ENCODE data around the gene GTF3C4.

The GTF3C4 gene

DNA sequence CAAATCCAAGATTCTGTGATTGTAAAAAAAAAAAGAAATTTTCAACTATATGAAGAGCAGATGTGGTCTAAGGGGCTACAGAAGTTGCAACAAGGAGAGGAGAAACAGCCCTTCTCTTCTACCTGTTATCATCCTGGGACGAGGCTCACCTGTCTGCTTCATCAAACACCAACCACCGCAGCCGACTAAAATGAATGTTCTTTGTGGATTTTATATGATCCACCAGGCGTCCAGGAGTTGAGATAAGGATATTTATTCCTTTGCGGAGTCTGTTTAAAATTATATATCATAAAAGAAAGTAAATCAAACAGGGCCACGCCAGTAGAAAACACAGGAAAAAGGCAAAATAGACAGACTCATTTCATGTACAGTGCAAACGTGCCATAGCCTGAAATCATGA lies 22.0 kb upstream of the GTF3C4 start:
- DNase-seq, result no peak

DNA sequence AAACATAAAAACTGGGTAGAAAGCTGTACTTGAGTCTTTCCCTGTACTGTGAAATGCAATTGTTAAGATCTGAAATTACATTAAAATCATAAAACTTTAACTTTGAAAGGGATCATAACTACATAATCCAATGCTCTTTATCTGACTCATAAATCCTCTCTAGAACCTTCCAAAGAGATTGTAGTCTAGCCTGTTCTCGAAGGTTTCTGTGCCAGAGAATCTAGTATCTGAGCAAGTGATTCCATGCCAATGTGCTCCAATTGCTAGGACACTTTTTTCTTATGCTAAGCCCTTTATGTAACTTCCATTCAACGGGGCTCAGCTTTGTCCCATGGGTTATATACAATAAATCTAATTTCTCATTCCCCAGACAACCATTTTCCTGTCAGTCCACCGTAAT lies 21.6 kb upstream of the GTF3C4 start:
- DNase-seq, result no peak

DNA sequence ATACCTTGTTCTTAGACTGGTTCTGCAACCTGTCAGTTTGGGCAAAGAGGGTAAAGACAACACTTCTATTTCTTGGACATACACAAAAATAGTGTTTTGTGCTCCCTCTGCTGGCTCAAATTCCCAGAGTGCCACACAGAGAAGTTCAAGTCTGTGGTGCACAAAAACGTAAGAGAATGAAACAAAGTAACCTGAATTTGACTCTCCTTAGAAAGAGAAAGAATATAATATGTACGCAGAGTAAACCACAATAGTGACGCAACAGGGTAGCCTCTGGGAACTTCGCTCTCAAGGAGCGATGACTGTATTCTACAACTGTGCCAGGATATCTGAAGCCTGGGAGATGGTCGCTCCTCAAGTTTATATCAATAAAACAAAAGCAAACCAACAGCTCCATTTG lies 19.0 kb upstream of the GTF3C4 start:
- peak; percentile 29 for DNase-seq

DNA sequence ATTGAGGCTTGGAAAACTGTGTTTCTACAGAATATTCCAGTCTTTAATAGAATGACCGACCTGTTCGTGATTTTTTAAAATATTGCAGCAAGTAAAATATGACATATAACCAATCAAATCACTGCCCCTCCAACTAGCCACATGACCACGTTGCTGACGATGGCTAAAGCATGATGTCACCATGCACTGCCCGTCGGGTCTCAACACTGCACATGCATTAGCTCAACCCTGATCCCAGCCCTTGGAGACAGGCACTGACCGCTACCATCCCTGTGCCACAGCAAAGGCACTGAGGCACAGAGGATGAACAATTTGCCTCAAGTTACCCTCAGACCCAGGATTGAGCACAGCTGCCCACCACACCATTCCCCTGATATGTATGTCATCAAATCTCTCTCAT lies 14.0 kb upstream of the GTF3C4 start:
- no peak for DNase-seq

DNA sequence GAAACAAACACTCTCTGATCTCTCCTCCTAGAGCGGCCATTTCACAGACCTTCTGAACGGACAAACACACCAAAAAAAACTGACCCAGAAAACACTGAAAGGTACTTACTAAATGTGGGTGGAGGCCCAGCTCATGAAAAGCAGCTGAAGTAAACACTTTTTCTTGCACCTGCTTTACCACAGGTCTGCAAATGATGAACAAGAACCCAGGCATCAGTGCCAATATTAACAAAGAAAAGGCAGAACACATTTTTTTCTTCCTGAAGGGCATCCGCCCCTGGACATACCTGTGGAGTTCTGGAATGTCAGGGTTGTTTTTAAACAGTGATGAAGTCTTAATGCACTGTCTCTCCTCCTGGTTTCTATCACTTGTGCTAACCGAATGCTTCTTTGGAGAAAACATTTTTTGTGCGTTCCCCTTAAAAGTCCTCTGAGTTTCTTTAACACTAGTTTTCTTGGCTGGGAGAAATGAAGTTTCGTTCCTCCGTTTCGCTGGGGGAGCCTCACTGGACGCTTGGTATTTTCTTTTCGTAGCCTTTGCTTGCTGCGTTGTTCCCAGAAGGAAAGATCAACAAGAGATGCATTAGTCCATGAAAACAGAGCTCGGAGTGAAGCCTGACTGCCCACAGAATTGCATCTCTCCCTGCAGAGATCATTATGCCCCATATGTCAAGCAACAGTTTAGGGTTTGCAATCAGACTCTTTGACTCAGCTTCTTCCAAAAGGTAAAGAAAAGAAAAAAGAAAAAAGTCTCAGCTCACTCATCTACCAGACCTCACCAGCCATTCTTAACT lies 7.9 kb upstream of the GTF3C4 start:
- DNase-seq, result no peak

DNA sequence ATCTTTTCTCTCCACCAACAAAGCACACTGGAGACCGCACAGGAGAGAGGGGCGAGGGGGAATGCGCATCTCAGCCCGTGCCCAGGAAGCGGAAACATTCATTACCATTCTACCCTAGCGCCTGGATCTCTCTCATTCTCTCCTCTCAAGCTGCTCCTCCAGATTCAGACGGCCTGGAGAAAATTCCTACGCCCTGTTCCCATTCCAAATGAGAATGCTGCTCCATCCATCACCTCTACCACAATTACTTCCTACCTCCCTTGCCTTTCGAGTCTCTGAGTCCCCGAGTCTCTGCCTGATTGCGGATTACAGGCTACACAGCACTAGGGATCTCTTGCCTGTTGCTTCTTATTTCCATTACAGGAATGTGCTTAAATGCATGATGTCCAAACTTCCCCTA lies 7.1 kb upstream of the GTF3C4 start:
- DNase-seq, result no peak

DNA sequence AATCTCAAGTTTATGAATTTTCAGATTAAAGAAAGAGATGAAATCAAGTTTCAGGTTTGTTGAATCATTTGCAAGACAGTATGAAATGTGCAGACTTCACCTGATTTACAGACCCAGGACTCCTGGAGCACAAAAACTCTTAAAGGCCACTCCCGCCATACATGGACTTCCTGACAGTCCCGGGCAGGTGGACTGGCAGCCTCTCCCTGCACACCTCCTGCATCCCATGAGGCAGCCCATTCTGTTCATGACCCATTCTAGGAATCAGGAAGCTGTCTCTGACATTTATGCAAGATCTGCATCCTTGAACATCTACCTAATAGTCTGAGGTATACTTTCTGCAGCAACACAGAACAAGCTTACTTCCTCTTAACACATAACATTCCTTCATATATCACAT lies 6.4 kb upstream of the GTF3C4 start:
- no peak for DNase-seq

DNA sequence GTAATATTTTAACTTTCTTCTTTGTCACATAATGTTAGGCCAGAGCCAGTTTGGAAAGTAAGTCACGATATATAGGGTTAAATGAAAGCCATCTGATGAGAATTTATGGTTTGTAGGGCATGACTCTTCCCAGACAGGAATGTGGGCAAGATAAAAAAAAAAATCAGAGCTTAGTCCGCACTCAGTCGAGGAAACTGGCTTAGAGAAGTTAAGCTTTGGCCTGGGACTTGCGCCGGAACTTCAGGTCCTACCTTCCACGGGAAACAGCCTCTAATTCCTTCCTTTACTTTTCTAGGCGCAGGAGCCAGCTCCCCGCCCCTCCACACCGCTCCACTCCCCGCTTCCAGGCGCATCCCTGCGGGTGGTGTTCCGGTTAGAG lies 956 bp upstream of the GTF3C4 start:
- DNase-seq, result peak; percentile 46

DNA sequence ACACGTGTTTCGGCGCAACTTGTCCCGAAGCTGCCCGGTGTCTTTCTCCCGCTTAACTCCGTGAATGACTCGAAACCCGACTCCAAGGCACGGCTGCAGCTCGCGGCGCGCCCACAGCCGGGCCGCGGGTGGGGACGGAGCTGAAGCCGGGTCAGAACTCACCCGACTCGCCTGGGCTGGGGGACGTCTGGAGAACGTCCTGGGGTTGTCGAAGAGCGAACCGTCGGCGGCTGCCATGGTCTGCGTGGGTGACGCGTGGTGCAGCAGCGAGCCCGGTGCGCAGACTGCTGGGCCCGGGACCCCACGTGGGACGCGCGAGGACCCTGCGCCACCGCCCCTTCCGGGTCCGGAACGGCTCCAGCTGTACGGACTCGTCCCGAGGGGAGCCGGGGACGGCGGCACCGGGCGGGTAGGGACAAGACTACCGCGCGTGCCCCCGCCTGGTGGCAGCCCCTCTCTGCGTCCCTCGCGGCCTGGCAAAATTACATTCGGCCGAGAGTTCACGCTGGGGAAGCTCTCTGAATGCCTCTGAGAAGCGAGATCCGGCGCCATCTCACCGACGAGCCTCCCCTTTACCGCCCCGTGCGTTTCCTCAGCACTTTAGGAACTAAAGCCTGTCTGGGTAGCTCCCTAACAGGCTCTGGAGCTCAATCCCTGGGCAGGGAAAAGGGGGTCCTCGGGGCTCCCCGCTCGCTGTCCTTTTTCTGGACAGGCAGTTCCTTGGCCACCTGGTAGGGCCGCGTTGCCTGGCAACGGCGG lies 387 bp upstream of the GTF3C4 start, which contains the start of gene DDX31:
Gene DDX31 (minus strand): TSS at position 286 of the 759 bp plus-strand sequence. CDS start 49 bp downstream, at position 237.
- DNase-seq, result peak; percentile 89

DNA sequence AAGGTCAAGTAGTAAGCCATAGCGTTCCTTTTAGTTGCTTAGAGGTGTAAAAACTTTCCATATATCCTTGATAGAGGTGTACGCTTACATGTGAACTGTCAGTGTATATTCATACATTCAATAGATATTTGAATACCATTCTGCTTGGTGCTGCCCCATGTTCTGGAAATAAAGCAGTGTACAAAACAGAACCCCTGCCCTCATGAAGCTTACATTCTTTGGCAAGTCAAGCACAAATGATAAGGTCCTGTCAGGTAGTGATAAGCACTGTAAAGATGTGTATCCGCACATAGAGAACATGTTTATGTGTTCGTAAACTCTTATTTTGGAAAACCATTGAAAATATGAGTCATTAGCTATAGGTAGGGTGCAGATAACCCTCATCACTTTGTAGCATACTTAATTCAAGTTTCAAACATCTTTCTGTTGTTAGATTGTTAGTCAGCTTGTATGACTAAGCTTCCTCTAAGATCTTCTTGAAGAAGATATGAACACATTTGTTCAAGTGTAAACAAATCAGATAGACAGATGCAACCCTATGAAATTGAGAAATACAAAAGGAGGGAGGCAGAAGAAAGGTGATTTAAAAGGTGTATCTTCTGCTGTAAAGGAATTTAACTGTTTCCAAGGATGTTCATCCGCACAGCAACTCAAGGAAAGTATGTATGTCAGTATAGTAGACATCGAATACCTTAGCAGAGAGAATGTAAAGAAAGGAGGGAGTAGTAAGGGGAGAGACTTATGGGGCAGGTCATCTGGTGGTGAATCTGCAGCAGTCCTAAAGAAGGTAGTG lies 1.6 kb downstream of the GTF3C4 start:
- DNase-seq, result no peak

DNA sequence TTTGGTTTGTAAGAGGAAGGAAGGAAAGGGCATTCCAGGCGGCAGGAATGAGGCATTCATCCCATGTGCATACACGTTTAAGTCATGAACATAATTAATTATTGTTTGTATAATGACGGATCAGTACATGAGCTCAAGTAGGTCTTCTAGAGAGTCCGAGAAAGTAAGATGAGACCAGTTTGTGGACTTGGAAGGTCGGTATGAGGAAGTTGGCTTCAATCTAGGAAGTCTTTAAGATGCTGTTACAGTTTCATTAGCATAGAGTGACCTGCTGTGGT lies 2.1 kb downstream of the GTF3C4 start:
- DNase-seq, result no peak

DNA sequence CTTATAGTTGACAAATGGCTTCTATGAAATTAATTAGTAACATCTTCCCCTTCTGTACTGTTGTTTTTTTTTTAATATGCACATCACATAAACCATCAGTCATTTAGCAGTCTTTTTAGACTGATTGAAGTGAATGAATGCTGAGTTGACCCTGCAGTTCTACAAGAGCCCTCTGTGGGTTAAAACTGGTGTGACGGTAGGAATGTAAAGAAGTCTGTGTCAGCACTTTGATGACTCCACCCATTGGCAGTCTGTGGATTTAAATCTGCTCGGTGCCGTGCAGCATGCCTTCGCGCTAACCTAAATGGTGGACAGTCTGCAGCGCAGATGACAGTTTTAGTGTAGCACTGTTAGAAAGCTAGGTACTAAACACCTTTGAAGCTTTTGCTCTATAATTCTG lies 3.1 kb downstream of the GTF3C4 start:
- no peak for DNase-seq

DNA sequence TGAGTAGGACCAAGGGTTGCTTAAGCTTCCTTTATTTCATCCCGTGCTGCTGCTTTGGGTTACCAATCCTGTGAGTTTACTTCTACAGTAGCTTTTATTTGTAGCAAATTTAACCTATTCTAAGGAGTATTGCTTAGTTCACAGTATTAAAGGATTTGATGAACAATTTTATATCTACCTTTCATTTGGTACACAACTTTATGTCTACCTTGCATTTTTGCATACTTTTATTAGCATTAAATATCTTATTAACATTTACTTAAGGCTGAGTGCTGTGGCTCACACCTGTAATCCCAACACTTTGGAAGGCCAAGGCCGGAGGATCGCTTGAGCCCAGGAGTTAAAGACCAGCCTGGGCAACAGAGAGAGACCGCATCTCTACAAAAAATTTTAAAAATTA lies 4.2 kb downstream of the GTF3C4 start:
- DNase-seq, result no peak

DNA sequence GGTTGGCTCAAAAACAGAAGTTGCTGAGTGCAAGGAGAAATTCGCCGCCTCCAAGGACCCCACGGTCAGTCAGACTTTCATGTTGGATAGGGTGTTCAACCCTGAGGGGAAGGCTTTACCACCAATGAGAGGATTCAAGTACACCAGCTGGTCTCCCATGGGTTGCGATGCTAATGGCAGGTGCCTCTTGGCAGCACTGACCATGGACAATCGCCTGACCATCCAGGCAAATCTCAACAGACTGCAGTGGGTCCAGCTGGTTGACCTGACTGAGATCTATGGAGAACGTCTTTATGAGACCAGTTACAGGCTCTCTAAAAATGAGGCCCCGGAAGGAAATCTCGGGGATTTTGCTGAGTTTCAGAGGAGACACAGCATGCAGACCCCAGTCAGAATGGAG lies 7.7 kb downstream of the GTF3C4 start:
- DNase-seq, result no peak

DNA sequence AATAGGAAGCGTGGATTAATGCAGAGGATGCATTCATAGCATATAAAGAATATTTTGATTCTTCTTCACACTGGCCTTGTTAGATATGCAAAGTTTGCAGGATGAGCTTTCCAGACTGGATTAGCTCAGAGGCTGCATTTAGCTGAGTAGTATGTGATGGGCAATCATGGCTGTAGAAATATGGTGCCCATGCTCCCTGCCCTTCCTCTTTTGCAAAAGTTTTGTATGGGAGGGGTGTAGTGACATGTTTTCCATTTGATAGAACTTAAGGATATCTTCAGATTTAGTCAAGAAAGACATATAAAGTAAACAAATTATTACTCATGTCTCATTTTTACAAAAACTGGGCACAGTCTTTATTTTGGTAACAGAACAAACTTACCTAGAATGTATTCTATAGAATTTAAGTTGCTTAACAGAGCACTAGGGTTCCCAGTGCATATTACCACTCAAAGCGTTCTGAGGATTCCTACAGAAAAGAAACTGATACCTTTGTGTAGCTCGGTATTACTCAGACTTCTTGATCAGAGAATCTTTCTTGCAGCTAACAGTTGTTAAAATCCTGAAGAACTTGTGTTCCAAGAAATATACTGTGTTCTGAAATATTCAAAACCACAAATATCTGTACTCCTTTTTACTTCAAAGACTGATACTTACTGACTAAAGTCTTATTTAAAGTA lies 9.8 kb downstream of the GTF3C4 start:
- DNase-seq, result no peak

DNA sequence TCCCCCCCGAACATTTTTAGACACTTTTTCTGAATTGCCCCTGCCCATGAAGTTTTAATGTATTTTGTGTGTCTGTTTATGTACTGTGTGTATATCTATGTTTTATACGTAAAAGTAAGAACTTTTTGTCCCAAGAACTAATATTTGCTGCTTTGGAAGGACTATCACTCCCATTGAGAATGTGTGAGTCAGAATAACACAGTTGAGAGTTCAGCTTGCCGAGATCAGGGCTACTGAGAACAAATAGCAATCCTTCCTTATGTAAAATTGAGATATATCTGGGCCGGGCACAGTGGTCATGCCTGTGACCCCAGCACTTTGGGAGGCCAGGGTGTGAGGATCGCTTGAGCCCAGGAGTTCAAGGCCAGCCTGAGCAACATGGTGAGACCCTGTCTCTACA lies 11.3 kb downstream of the GTF3C4 start:
- DNase-seq, result no peak

DNA sequence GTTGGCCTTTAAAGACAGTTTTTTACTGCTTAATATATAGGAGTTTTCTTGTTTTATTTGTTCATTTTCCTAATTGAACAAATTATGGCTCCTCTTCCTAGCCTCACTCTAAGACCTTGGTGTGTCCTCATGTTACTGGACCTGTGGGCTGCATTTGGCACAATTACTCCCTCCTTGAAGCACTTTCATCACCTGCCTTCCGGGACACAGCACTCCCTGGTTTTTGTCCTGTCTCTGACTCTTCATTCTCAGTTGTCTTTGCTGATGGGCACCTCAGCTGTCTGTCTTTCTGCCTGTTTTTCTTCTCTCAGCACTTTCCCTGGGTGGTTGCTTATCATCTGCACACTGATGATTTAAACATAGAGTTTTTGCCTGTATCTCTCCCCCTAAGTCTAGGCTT lies 13.6 kb downstream of the GTF3C4 start:
- no peak for DNase-seq

DNA sequence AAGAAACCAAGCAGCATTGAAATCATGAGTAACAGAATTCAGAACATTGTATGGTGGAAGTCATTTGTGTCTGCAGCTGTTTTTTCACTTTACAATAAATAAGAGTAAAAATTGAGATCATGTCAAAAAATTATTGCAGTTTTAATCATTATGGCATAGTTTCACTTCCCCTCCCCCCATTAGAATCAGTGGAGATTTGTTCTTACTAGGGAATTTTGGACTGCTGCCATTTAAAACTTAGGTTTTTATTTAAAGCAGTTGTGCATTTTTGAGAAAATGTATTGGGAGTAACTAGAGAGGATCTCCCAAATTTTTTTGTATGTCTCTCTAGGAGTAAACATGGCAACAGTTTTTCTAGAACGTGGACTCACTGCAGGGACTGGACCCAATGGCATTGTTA lies 20.4 kb downstream of the GTF3C4 start:
- DNase-seq, result no peak

DNA sequence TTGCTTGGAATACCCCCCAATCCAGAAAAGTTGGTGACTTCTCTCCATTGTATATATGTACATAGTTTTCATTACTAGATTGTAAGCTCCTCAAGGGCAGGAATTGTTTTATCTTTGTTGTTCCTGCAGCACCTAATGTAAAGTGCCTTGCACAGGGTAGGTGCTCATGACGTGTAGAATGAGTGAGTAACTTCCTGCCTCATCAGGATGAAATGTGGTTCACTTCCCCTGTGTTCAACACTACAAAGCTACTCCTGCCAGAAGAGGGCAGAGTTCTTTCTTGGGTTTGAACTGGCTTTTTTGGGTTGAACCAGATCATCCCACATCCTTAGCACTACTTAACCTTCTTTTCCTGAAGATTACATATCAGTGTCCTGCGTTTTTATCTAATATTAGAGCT lies 23.9 kb downstream of the GTF3C4 start:
- no peak for DNase-seq

DNA sequence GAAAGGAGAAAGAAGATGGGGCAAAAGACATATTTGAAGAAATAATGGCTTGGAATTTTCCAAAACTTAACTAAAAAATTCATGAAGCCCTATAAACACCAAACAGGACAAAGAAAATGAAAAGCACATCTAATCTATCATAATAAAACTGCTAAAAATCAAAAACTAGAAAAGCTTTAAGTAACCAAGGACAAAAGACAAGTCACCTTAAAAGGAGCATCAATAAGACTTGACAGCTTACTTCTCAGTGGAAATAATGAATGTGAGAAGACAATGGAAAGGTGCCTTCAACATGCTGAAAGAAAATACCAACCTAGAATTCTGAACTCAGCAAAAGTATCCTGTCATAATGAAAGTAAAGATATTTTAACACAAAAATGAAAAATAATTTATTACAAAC lies 27.0 kb downstream of the GTF3C4 start:
- DNase-seq, result no peak

DNA sequence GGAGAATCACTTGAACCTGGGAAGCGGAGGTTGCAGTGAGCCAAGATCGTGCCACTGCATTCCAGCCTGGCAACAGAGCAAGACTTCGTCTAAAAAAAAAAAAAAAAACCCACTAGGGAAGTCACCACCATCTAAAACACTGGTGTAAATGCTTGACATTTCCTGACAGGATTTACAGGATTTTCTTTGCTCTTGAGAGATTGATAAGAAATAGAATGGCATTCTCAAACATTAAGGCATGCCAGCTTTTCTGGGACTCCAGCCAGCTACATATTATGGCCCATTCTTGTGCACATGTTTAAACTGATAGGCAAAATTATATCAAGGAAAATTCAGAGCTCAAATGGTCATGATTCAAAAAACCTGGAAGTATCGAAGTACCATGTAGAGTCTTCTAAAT lies 28.7 kb downstream of the GTF3C4 start:
- no peak for DNase-seq

DNA sequence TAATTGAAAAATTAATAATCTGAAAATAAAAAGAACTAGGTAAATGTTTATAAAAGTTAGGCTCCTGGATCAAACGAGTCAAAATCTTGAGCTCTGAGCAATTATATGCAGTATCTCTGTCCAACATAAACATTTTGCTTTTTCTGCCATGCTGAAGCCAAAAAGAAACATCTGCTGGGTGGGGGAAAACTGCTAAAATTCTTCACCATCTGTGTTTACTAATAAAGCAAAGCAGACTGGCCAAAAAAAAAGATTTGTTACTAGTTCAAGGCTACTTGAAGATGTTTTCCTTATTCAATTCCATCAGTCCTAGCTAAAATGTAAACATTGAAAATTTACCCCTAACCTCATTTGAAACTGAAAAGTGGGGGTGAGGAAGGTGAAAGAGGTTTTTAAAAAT lies 29.7 kb downstream of the GTF3C4 start:
- DNase-seq, result no peak

DNA sequence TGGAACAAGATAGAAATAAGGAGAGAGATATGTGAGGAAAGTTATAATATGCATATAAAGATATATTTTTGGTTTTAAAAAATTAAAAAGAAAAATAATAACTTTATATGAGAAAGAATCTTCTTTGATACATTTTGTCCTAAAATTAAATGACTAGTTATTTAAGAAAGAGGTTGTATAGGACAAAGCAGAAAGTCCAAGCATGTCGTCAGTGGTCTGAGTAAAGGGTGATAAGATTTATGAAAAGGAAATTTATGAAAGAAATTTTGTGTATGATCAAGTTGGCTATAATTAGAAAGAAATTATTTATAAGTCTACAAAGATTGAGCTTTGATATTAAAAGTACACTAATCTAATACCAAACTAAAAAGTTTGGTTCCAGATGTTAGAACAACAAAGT lies 32.0 kb downstream of the GTF3C4 start:
- no peak for DNase-seq

Measured in NCI-H1092 treated with DMSO at 0.1 percent for 48 hours (cell line).